GM12892 (cell line): ENCODE measurements around the gene CAMKK2.

Source experiments
- POLR2A ChIP-seq: IDR thresholded peaks from 2 replicates; pipeline ENCODE4 v1.6.1; 2011; ENCODE audit warnings: low read depth, low read length, control low read depth
- TAF1 ChIP-seq: IDR thresholded peaks from 2 replicates; pipeline ENCODE4 v1.6.1; 2011; ENCODE audit warnings: low read depth, mild to moderate bottlenecking, control low read depth, low read length, borderline replicate concordance

DNA sequence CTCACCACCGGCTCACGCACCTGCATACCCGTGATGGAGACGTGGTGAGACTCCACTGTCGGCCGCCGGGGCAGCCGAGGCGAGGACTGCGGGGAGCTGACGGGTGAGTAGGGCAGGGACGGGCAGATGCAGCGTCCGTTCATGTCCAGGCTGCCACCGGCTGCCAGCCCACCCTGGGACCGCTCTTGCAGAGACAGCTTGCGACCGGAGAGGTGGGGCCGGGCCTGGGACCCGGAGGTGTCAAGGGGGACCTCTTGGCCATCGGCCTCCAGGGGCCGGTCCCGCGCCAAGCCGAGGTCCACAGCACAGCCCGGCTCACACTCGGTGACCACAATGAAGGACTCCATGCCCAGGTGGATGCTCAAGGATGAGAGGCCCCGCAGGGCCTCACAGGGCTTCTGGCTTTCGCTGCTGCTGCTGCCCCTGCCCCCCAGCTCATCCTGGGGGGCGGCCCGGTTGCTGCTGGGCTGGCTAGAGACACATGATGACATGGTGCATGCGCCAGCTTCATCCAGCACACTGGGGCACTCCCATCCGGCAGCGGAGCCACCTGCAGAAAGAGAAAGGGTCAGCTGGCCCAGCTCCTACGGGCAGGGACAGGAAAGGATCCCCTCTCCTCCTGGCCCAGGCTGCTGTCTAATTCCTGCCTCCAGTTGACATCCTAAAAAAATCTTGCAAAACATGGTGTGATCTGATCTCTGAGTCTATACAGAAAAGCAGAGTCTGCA lies 22.3 kb downstream of the CAMKK2 start:
- no peak for TF ChIP-seq POLR2A
- no peak for TF ChIP-seq TAF1
